GDM1 (cell line): Measurements from ENCODE around the gene SEMA4G.

ENCODE experiments used
- DNase-seq: peaks from one replicate; lab custom pipeline; 2025; lab: John Stamatoyannopoulos, UW

The SEMA4G gene, protein sequence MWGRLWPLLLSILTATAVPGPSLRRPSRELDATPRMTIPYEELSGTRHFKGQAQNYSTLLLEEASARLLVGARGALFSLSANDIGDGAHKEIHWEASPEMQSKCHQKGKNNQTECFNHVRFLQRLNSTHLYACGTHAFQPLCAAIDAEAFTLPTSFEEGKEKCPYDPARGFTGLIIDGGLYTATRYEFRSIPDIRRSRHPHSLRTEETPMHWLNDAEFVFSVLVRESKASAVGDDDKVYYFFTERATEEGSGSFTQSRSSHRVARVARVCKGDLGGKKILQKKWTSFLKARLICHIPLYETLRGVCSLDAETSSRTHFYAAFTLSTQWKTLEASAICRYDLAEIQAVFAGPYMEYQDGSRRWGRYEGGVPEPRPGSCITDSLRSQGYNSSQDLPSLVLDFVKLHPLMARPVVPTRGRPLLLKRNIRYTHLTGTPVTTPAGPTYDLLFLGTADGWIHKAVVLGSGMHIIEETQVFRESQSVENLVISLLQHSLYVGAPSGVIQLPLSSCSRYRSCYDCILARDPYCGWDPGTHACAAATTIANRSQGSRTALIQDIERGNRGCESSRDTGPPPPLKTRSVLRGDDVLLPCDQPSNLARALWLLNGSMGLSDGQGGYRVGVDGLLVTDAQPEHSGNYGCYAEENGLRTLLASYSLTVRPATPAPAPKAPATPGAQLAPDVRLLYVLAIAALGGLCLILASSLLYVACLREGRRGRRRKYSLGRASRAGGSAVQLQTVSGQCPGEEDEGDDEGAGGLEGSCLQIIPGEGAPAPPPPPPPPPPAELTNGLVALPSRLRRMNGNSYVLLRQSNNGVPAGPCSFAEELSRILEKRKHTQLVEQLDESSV

DNA sequence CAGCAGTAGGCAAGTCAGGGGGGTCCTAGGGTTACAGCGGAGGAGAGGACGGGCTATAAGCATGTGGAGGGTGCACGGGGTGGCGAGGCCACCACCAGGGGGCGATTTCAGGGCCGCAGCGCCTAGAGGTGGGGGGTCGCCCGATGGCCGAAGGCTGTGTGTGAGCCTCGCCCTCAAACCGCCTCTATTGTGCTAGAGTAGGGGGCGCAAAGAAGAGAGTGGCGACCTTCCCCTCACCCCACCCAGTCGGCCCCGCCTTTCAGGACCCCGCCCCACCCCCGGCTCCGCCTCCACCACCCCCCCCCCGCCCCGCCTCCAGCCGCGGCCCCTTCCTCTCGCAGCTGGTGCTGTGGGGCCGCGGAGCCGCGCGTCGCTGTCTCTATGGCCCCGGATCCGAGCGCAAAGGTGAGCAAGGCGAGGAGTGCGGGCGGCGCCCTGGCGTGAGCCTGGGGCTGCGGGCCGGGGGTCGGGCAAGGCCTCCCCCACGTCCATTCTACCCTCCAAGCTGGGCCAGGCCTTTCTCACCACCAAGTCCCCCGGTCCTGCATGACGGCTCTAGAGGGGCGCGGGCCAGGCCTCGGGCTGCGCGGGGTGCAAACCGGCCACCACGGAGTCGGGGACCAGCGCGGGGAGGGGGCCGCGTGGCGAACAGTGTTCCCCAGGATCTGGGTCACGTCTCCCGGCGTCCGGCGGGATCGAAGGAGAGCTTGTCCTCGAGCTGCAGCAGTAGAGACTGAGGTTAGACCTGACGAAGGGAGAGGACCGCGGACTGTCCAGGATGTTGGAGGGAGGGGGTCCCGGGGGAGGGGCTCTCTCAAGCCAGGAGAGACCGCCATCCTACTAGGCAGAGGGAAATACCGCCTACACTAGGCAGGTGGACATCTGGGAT, at the start of gene SEMA4G:
TSS of gene SEMA4G (plus strand) at position 318 of the 889 bp plus-strand sequence. CDS start 3,409 bp downstream, outside the sequence.
- DNase-seq = no peak

DNA sequence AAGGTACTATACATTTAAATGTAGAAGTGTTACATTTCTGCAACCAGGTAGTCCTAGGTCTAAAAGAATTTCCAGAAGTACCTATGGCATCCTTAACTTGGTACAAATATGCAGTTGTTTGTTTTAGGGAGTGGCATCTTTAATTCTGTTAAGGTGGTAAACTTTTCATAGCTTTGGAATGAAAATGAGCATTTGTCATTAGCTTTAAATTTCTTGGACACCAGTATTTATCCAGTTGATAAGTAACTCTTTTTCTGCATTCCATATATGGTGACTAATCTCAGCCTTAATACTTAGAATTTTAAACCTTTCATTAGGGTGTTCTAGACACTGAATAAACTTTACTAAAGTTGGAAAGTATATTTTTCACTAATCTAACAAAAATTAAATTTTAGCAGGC, 45.7 kb upstream of the SEMA4G start:
- DNase-seq = no peak

DNA sequence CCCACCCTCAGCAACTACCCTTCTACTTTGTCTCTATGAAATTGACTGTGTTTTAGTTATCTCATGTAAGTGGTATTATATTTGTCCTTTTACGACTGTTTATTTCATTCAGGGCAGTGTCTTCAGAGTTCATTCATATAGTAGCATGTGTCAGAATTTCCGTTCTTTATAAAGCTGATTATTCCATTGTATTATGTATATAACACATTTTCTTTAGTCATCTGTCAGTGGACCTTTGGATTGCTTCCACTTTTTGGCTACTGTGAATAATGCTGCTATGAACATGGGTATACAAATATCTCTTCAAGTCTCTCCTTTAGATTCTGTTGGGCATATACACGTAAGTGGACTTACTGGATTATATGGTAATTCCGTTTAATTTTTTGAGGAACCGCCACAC, 42.0 kb upstream of the SEMA4G start:
- DNase-seq = no peak

DNA sequence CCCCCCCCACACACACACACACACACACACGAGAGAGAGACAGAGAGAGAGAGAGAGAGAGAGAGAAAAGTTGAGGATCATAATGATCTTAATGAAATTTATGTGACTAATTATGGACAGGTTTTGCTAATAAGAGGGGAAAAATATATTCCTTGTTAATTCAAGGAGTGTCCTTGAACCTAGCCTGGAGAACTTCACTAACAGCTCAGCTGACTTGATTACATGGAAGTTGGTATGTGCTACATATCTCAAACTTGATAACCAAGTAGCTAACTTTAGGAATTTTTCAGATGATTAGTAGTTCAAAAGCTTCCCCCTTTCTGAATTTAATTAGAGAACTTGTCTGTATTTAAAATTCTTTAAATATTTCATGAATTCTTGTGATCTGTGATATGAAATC, 41.3 kb upstream of the SEMA4G start:
- DNase-seq = no peak

DNA sequence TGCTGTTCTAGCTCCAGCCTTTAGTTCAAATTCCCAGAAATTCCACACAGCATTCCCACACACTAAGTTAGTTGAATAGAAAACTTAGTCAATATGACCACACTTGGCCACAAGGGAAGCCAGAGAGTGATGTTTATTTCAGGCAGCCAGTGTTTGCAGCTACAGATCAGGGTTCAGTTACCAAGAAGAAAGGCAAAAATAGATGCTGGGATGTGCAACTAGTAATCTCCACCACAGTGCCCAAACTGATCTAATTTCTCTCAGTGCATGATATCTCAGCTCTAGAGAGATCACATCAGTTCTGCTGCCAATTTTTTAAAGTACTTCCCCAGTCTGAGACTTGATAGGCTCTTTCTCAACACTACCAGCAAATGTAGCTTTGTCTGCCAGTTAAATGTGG, 38.9 kb upstream of the SEMA4G start:
- DNase-seq = no peak

DNA sequence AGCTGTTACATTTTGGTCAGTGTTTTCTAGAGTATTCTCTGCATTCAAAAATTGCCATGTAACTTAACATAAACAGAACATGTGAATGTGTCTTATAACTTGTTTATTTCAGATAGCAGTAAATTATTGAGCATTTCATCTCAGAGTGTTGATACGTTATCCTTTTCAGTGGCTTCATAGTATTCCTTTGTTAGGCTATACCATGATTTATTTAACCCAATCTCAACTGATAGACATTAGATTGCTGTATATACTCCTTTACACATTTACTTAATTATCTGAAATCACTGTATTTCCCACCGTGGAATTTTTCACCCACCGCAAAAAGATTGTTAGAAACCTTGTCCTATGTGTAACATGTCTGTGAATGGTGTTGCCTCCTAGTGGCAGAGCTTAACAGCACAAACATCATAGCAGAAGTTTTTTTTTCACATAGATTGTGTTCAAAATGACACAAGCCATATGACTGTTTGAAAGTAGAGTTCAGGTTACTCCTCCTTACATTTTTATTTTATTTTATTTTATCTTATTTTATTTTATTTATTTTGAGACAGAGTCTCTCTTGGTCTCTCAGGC, 35.1 kb upstream of the SEMA4G start:
- DNase-seq = peak; percentile 12

DNA sequence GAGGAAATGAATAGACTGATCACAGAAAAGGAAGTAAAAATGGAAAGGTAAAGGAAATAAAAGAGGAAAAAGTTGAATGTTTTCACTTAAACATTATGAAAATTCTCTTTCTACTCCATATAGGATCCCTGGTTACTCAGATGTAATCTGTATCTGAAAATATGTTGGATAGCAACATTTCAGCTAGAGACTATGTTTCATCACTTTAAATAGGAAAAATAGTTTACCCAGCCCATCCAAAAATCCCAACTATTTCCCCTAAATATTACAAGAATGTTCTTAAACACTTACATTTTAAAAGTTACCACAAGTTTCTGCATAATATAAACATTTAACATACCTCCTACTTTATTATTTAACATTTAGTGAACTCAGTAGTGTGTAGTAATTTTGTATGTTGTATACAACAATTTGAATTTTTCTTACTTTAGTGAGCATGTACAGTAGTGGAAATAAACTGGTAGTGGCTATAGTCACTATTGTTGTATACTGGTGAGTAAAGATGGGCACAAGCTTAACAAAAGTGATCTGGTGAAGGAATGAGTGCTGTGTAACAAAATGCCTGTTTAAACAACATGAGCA, 29.4 kb upstream of the SEMA4G start:
- DNase-seq = no peak

DNA sequence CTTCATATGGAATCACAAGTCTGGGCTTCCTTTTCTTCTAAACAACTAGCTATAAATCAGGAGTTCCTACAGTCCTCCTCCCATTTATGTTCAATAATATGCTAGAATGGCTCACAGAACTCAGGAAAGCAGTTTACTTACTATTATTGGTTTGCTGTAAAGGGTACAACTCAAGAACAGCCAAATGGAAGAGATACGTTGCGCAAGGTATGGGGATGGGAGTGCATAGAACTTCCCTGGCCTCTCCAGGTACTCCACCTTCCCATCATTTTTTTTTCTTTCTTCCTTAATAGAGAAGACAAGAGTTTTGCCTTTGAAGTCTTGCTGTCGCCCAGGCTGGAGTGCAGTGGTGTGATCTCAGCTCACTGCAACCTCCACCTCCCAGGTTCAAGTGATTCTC, 27.1 kb upstream of the SEMA4G start:
- DNase-seq = no peak

DNA sequence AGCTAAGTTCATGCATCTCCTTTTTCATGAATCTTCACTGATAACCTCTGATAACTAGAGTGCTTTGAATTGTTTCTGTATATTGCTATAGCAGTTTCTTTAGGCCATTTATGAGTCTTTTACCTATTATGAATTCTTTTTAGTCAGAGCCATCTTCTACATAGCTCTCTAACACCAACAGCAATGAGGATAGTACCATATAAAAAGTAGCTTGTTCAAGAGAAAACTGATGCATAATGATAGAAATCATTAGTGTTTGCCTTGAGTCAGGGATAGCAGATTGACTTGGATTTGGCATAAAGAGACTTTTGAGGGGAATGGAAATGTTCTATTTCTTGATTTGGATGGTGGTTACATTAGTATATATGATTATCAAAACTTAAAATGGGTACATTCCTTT, 25.8 kb upstream of the SEMA4G start:
- DNase-seq = no peak

DNA sequence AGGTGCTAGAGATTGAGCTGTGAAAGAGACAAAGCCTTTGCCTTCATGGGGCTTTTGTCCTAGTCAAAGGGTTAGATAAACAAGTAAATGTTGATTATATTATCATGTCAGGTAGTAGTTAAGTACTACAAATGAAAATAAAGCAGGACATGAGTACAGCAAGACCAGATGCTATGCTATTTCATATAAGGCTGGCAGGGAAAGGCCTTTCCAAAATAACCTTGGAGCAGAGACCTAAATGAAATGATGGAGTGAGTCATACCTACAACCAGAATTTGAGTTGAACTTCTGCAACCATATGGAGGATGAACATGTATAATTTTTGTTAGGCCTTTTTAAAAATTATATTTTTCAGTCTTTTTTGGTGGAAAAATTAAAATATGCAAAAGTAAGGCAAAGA, 23.6 kb upstream of the SEMA4G start:
- DNase-seq = no peak

DNA sequence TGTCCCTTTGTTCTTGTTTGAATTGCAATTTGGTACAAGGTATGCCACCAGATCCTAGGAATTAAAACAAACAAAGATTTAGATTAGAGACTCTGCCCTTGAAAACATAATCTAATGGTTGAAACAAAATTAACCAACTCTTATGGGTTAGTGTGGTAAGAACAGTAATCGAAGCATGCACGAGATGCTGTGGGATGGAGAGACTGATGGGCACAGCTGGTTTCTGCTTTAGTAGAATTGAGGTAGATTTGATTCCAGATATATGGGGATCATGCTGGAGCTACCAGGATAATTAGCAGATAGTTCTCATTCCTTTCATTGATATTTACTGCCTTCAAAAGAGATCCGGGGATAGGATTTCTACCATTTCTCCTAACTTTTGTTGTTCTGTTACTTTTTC, 20.4 kb upstream of the SEMA4G start:
- no peak for DNase-seq

DNA sequence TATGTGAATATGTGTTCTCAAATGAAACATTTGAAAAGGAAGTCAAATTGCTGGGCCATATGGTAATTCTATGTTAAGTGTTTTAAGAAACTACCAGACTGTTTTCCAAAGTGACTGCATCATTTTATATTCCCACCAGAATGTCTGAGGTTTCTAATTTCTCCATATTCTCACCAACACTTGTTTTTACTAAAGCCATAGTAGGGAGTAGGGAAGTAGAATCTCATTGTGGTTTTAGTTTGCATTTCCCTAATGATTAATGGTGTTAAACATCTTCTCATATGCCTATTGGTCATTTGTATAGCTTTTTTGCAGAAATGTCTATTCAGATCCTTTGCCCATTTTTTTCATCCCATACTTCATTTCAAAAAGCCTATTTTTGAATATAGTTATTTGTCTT, 9.1 kb upstream of the SEMA4G start:
- no peak for DNase-seq

DNA sequence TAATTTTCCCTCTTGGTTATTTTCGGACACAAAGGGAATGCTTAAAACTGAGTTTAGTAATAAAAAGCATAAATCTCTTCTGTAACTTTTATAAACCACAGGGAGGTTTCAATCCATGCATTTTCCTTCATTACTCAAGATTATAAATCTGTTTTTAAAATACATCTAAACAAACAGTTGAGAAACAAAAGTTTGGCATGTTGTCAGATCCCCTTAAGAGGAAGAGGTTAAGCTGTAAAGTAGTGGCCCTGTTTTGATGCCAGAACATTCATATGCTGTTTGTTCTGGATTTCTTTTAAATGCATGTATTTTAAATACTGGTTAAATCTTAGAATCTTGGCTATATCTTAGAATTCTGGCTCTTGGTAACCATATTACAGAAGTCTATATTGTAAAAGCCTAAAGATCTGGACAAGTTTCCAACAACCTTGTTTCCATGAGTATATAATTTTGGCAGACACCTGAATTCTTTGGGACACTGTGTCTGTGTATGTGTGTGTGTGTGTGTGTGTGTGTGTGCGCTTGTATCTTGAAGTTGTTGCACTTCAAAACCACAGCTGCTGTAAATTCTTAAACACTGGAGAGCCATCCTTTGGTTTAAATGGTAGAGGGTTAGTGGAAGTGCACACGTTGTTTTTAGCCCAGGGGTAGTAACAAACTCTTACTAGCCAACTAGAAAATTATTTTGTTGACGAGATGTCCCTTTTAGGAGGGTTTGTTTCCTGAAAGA, 6.8 kb upstream of the SEMA4G start:
- DNase-seq = no peak

DNA sequence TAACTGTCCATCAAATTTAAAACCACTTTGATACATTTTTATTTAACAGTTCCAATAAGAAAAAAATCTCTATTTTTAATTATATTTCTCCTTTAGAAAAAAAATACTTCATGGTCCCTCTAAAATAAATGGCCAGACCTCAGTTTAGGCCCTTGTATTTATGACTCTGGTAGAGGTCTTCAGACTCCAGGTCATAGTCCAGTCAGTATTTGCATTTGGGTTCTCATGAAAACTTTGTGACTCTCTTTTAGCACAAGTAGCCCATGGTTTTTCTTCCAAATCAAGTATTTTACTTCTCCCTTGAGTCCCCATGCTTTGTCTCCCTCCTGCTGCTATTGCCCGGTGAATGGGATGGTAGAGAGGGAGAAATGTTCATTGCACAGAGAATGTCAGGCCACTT, 5.5 kb upstream of the SEMA4G start:
- no peak for DNase-seq

DNA sequence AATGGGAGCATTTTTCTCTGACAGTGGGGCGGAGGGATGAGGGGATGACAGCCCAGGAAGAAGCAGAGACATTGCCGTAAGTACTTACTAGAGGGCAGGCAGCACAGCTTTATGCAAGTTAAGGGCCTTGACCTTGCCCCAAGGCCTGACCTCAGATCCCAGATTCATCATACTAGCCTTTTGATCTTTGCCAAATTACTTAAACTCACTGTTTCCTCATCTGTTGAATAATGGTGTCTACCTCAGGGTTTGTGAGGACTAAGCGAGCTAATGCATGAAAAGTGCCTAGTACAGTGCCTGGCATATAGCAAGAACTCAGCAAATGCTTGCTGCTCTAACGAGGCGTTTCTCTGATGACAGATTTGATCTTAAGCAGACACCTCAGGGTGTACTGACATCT, 3.5 kb upstream of the SEMA4G start:
- no peak for DNase-seq

DNA sequence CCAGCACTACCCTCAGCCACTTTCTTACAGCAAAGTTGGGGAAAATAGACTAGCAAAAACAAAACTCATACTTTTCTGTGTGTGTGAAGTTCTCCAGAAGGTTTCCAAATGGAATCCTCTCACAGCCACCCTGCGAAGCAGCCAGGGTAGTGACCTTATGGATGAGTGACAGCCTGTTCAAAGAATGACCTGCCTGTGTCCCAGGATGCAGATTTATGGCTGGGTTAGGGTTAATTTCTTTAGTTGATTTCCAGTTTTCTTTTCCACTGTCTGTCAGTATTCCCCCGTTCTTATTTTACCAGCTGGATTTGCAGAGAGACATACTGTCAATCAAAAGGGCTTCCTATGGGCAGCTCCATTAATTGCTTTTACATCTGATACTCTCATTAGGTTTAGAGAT, 2.4 kb upstream of the SEMA4G start:
- DNase-seq = no peak

DNA sequence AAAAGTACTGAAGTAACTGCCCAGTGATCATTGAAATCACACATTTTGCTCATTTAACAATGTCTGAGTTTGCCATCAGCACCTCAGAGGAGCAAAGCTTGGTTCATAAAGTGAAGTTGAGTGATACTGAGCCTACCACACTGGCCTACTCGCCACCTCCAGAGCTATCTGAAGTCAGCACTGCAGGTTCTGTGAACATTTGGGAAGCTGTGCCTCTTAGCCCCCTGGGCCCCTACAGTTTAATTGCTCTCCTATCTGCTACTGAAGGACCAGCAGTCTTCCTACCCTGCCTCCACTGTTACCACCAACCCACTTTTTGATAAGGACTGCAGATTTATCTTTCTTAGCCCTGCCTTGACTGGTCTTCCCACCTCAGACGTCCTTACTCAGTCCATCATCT, 2.0 kb upstream of the SEMA4G start:
- no peak for DNase-seq

DNA sequence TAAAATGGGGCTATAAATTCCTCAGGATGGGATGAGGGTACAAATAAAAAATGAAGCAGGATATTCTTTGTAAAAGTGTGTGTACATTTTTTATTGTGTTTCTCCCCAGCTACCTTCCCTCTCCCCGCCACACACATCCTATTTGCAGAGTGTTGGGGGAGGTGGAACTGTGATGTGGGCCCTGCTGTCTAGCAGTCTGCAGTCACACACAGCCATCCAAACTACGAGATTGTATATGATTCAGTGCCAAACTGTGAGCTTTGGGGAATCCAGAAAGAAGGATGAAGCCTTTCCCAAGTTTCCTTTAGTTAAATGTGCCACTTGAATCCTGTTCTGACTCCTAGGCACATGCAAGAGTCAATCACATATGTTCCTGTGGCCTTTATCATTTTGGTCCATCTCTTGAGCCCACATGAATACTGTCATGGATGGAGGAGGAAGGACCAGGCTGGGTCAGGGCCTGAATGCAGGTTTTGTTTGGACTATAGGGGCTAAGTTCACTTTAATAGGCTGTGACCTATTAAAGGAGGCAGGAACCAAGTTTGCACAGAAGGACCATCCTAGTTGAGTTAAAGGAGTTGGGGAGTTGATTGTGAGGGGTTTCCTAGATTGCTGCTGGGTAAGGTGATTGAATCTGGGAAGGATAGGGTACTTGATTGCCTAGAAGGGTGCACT, 1.1 kb upstream of the SEMA4G start:
- no peak for DNase-seq

DNA sequence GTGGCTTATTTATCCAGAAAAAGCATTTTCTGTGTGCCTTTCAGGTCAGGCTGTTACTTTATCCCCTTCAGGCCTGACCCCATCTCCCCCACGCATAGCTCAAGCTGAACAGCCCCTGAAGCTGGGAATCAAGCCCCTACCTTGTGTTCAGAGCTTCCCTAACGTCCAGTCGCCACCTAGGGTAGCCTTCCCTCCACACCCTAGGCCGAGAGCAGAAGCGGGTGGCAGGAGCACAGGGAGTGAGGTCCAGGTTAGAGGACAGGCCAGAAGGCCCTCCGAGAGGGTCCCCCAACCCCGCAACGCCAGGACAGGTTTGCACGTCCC, 479 bp upstream of the SEMA4G start:
- DNase-seq = no peak

DNA sequence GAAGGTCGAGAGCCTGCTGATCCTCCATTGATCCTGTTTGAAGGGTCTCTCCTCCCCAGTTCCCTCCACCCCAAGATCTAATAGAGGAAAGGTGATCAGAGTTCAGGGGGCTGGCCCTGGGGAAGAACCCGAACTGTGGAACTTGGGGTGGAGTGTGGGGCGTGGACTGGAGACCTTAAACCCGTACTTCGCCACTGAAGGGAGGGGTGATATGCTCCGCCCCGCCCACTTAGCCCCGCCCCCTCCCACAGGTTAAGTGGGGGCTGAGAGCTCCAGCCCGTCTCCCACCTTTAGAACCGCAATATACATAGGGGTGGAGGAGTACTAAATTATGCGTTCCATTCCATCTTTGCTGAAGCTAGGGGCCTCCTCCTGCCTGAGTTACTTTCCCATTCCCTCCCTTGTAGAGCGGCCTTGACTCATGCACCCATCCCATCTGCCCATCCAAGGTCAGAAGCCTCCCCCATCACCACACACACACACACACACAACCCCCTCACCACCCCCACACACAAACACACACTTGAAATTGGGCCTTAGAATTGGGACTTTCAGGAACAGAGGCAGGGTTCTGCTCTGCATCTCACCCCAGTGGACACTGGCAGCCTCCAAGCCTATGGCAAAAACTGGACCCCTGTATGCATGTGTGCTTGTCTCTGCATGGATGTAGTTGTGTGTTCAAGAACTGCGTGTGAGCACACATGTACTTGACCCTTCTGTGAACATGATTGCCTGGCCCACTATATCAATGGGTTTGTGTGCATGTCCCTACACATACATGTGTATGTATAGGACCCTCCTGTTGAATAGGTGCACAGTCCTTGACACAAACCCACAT, 991 bp downstream of the SEMA4G start:
- DNase-seq = no peak
